Astrocyte (in vitro differentiated cells and primary cell): ENCODE measurements around the gene IL10. TPM values are rescaled to one million over a fixed set of nuclear protein-coding genes. Genes with fewer than 3 reads are reported as not detected.

Experiments used
- DNase-seq: peaks from one replicate; pipeline ENCODE4 v3.0.0-alpha.2; 2010; ENCODE audit warnings: low read depth
- FAIRE-seq: peaks from 2 replicates; lab custom pipeline; 2011; peaks lifted over from hg19 to GRCh38; lab: Jason Lieb, UNC
- H2AFZ ChIP-seq: 2 replicates; pipeline ENCODE4 v1.6.0; 2012; ENCODE audit warnings: low read depth, low read length, inconsistent platforms
- H3K27ac ChIP-seq: 2 replicates; pipeline ENCODE4 v1.5.1; 2011; ENCODE audit warnings: low read depth, low read length, inconsistent platforms
- H3K27me3 ChIP-seq: 2 replicates; pipeline ENCODE4 v1.6.0; 2011; ENCODE audit warnings: low read length, inconsistent platforms; ENCODE audit not compliant: insufficient read depth
- H3K36me3 ChIP-seq: 2 replicates; pipeline ENCODE4 v1.5.1; 2011; ENCODE audit warnings: low read length, inconsistent platforms; ENCODE audit not compliant: insufficient read depth
- H3K4me1 ChIP-seq: 2 replicates; pipeline ENCODE4 v1.5.1; 2011; ENCODE audit warnings: low read length, inconsistent platforms; ENCODE audit not compliant: insufficient read depth
- H3K4me2 ChIP-seq: 2 replicates; pipeline ENCODE4 v1.6.0; 2012; ENCODE audit warnings: low read length, inconsistent platforms
- H3K4me3 ChIP-seq: 2 replicates; pipeline ENCODE4 v1.5.1; 2011; ENCODE audit warnings: low read depth, mild to moderate bottlenecking, low read length, inconsistent platforms; ENCODE audit not compliant: insufficient read depth
- H3K79me2 ChIP-seq: 2 replicates; pipeline ENCODE4 v1.6.0; 2012; ENCODE audit warnings: mild to moderate bottlenecking, low read length, inconsistent platforms; ENCODE audit not compliant: insufficient read depth
- H3K9ac ChIP-seq: 2 replicates; pipeline ENCODE4 v1.6.0; 2012; ENCODE audit warnings: mild to moderate bottlenecking, low read length, inconsistent platforms
- H3K9me3 ChIP-seq: 2 replicates; pipeline ENCODE4 v1.5.1; 2012; ENCODE audit warnings: low read depth, mild to moderate bottlenecking, low read length, inconsistent platforms; ENCODE audit not compliant: insufficient read depth
- H4K20me1 ChIP-seq: 2 replicates; pipeline ENCODE4 v1.6.0; 2012; ENCODE audit warnings: low read length, inconsistent platforms; ENCODE audit not compliant: insufficient read depth
- H3K27ac Mint-ChIP-seq: one replicate; pipeline ENCODE4 v1.8.0; 2021; ENCODE audit warnings: mild to moderate bottlenecking, mixed read lengths; ENCODE audit not compliant: unreplicated experiment
- H3K27me3 Mint-ChIP-seq: one replicate; pipeline ENCODE4 v1.8.0; 2021; ENCODE audit warnings: low read depth, mixed read lengths; ENCODE audit not compliant: unreplicated experiment
- H3K36me3 Mint-ChIP-seq: one replicate; pipeline ENCODE4 v1.8.0; 2021; ENCODE audit warnings: low read depth, mixed read lengths; ENCODE audit not compliant: unreplicated experiment
- H3K4me1 Mint-ChIP-seq: one replicate; pipeline ENCODE4 v1.8.0; 2021; ENCODE audit warnings: low read depth, mixed read lengths; ENCODE audit not compliant: unreplicated experiment
- H3K4me3 Mint-ChIP-seq: one replicate; pipeline ENCODE4 v1.8.0; 2021; ENCODE audit warnings: mild to moderate bottlenecking, moderate library complexity, mixed read lengths; ENCODE audit not compliant: unreplicated experiment
- H3K9me3 Mint-ChIP-seq: one replicate; pipeline ENCODE4 v1.8.0; 2021; ENCODE audit warnings: mild to moderate bottlenecking, mixed read lengths; ENCODE audit not compliant: unreplicated experiment
- EZH2 ChIP-seq: IDR thresholded peaks from 2 replicates; pipeline ENCODE4 v1.6.1; 2012; ENCODE audit warnings: mild to moderate bottlenecking, low read length, inconsistent platforms; ENCODE audit not compliant: insufficient read depth
- total RNA-seq: library from RNA; stranded (reverse); gene quantifications from 2 replicates; pipeline ENCODE4 v1.2.1, GENCODE V29; 2021
- TF ChIP-seq, protein P1 (sequence below): IDR thresholded peaks from 2 replicates; pipeline ENCODE4 v1.5.1; 2011; ENCODE audit warnings: low read depth, mild to moderate bottlenecking, inconsistent platforms, low read length, moderate library complexity; ENCODE audit not compliant: insufficient read depth

Gene IL10
- total RNA-seq, 1 donor from 2014 or later: not detected

DNA sequence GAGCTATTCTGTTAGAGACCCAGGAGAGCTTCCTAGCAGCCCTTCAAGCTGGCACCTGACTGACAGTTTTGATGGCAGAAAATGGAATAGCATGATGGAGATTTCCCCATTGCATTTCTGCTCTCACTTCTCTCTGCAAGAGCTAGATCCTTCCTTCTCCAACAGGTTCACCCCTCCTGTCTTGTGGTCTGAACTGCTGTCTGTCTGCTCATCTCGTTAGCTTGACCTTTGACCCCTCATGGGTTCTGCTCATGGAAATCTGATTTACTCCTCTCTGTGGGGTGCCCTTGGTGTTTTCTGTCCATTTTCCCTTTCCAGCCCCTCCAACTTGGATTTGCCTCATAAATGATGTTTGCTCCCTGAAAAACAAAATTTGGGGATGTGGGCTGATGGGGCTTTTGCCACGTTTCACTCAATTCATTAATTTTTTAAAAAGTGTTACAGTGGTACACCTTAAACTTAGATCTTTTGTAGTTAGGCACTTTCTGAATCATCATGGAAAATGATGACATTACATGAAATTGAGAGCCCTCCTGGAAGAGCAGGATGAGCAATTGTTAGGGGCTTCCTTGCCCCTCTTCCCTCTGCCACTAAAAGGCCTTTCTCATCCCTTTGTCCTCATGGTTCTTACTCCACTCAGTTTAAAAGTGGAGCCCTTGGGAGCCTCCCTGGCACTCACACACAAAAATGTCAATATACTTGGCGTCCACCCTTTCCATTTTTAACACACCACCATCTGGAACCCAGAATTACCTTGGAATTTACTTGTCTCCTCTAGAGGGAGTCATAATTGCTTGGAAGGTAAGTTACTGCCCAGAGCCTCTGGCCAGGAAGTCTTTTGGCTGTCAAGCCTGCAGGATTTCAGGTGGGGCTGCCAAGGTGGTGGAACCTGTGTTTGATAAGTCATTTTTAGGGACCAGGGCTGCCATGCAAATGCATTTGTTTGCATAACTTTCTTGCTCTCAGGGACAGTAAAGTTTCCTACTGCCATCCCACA, 33.6 kb downstream of the IL10 start:
- no peak for FAIRE-seq
- Mint-ChIP-seq H3K4me1 (peaks cover 20% of the 10 kb centered on the region), H3K27ac (peak overlapping the region; percentile 92), H3K9me3 (no peaks in the 10 kb centered on the region), H3K27me3 (peaks cover 2% of the 10 kb centered on the region), H3K4me3 (no peak overlapping the region), H3K36me3 (peaks cover 25% of the 10 kb centered on the region)
- no peak for DNase-seq
- H3K27ac ChIP-seq: no peak overlapping the region
- no peaks in the 10 kb centered on the region for H3K79me2 ChIP-seq
- no peaks in the 10 kb centered on the region for H3K9me3 ChIP-seq
- no peak overlapping the region for H3K9ac ChIP-seq
- no peak for TF ChIP-seq EZH2
- TF ChIP-seq, protein P1, sequence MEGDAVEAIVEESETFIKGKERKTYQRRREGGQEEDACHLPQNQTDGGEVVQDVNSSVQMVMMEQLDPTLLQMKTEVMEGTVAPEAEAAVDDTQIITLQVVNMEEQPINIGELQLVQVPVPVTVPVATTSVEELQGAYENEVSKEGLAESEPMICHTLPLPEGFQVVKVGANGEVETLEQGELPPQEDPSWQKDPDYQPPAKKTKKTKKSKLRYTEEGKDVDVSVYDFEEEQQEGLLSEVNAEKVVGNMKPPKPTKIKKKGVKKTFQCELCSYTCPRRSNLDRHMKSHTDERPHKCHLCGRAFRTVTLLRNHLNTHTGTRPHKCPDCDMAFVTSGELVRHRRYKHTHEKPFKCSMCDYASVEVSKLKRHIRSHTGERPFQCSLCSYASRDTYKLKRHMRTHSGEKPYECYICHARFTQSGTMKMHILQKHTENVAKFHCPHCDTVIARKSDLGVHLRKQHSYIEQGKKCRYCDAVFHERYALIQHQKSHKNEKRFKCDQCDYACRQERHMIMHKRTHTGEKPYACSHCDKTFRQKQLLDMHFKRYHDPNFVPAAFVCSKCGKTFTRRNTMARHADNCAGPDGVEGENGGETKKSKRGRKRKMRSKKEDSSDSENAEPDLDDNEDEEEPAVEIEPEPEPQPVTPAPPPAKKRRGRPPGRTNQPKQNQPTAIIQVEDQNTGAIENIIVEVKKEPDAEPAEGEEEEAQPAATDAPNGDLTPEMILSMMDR: peak; percentile 34
- no peak overlapping the region for H2AFZ ChIP-seq
- peaks cover 12% of the 10 kb centered on the region for H3K4me1 ChIP-seq
- peaks cover 54% of the 10 kb centered on the region for H4K20me1 ChIP-seq
- H3K27me3 ChIP-seq: no peaks in the 10 kb centered on the region
- no peak overlapping the region for H3K4me3 ChIP-seq
- no peak overlapping the region for H3K4me2 ChIP-seq
- H3K36me3 ChIP-seq: peaks cover 5% of the 10 kb centered on the region

DNA sequence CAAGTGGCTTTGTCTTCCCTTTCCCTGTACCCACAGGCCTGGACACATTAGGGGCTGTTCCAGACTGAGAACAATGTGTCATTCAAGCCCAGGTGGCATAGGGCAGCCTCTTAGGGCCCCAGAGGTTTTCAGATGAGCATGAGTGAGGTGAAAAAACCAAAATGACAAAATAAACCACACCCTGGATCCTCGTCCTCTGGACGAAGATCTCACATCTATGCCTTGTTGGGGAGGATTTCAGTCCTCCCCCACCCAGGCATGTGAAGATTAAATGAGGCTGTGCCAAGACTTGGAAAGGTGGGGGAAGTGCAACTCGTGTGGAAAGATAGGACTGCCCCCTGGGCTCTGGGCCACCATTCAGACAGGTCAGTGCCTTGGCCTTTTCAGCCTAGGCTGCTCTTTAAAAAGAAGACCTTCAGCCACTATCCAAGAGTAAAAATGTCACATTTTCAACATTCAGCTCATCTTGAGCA, 34.5 kb downstream of the IL10 start:
- DNase-seq (no peak), FAIRE-seq (no peak)
- peaks cover 61% of the 10 kb centered on the region for H4K20me1 ChIP-seq
- peaks cover 25% of the 10 kb centered on the region for H3K36me3 Mint-ChIP-seq
- no peak for TF ChIP-seq EZH2
- TF ChIP-seq, protein P1: no peak
- H3K9ac ChIP-seq: no peak overlapping the region
- H3K27me3 ChIP-seq: no peaks in the 10 kb centered on the region
- no peak overlapping the region for H2AFZ ChIP-seq
- H3K4me2 ChIP-seq: no peak overlapping the region
- H3K27ac ChIP-seq: no peak overlapping the region
- H3K27me3 Mint-ChIP-seq: peaks cover 2% of the 10 kb centered on the region
- H3K27ac Mint-ChIP-seq: no peak overlapping the region
- no peaks in the 10 kb centered on the region for H3K79me2 ChIP-seq
- H3K4me1 ChIP-seq: peaks cover 12% of the 10 kb centered on the region
- H3K9me3 ChIP-seq: no peaks in the 10 kb centered on the region
- H3K4me3 Mint-ChIP-seq: no peak overlapping the region
- H3K4me1 Mint-ChIP-seq: peaks cover 18% of the 10 kb centered on the region
- H3K9me3 Mint-ChIP-seq: no peaks in the 10 kb centered on the region
- peaks cover 5% of the 10 kb centered on the region for H3K36me3 ChIP-seq
- H3K4me3 ChIP-seq: no peak overlapping the region
